GM21528 (cell line): ENCODE data around the gene TLR9.

Source experiments
- ATAC-seq: cut with Tn5 transposase; IDR thresholded peaks from one replicate; pipeline ENCODE4 v1.9.1; 2021; ENCODE audit warnings: mild to moderate bottlenecking, moderate library complexity; ENCODE audit not compliant: unreplicated experiment, low FRiP score

Gene TLR9

GRCh38 chr3:52234516-52235447 is 9.3 kb upstream of the TLR9 start:
- no peak for ATAC-seq

- ATAC-seq, result no peak
Observed at GRCh38 chr3:52233968-52234367, 8.5 kb upstream of the TLR9 start.

GRCh38 chr3:52233108-52233591 is 7.7 kb upstream of the TLR9 start:
- ATAC-seq, result no peak

GRCh38 chr3:52232279-52233107 is 7.0 kb upstream of the TLR9 start:
- ATAC-seq, result no peak

GRCh38 chr3:52231502-52232278 is 6.2 kb upstream of the TLR9 start:
- no peak for ATAC-seq

GRCh38 chr3:52230889-52231499 is 5.5 kb upstream of the TLR9 start:
- ATAC-seq, result no peak

- ATAC-seq, result no peak
Observed at GRCh38 chr3:52230461-52230860, 5.0 kb upstream of the TLR9 start.

- ATAC-seq, result no peak
Observed at GRCh38 chr3:52229656-52230055, 4.2 kb upstream of the TLR9 start.

- ATAC-seq, result no peak
Observed at GRCh38 chr3:52228751-52229291, 3.4 kb upstream of the TLR9 start.

- no peak for ATAC-seq
Observed at GRCh38 chr3:52228266-52228665, 2.8 kb upstream of the TLR9 start.

GRCh38 chr3:52227766-52228165 is 2.3 kb upstream of the TLR9 start:
- ATAC-seq, result no peak

GRCh38 chr3:52227117-52227516 is 1.7 kb upstream of the TLR9 start:
- ATAC-seq, result no peak

- ATAC-seq, result no peak
Observed at GRCh38 chr3:52226229-52226817, 878 bp upstream of the TLR9 start.

- ATAC-seq, result no peak
Observed at GRCh38 chr3:52223449-52224408, 1.7 kb downstream of the TLR9 start.

GRCh38 chr3:52222319-52223221 is 2.9 kb downstream of the TLR9 start:
- no peak for ATAC-seq

- ATAC-seq, result no peak
Observed at GRCh38 chr3:52221563-52222318, 3.7 kb downstream of the TLR9 start.

GRCh38 chr3:52221141-52221562 is 4.3 kb downstream of the TLR9 start:
- ATAC-seq, result no peak
